Omental fat pad (tissue), 4 donors: ENCODE measurements around the gene HMG20A. TPM values are rescaled to one million over a fixed set of nuclear protein-coding genes. Genes with fewer than 3 reads are reported as not detected.

ENCODE experiments used
- ATAC-seq: fragments of 150-250 bp; one replicate; pipeline ENCODE4 v1.9.1; 2016; ENCODE audit warnings: mild to moderate bottlenecking, moderate library complexity; ENCODE audit not compliant: low FRiP score
- DNase-seq: peaks from one replicate; pipeline ENCODE4 v3.0.0-alpha.2; 2019; ENCODE audit warnings: low spot score
- CTCF ChIP-seq, 3 donors: fragments of 450-650 bp; IDR thresholded peaks; one replicate each; pipeline ENCODE4 v1.5.1; 2016 to 2017; ENCODE audit warnings: antibody characterized with exemption in 3 of 3, mild to moderate bottlenecking in 3 of 3, moderate library complexity in 2 of 3
- total RNA-seq, 4 donors: library from RNA; depleted of rRNA; stranded (reverse); fragments of >200 nt; gene quantifications; one replicate each; pipeline ENCODE4 v1.1.0, GENCODE V29; 2016

The HMG20A gene
- total RNA-seq, 4 donors from 2014 or later: 20.2 to 58.3 (median 31.2) TPM

- no peak for DNase-seq
- no peak for ATAC-seq
Observed at GRCh38 chr15:77532067-77532710, 111.5 kb downstream of the HMG20A start.

GRCh38 chr15:77532846-77533245, 112.2 kb downstream of the HMG20A start:
- TF ChIP-seq CTCF (IDR thresholded peaks at IDR 0.05): no peak
- ATAC-seq (no peak), DNase-seq (no peak)

More at GRCh38 chr15:77532067-77532710, 111.5 kb downstream of the HMG20A start:
- no peak for TF ChIP-seq CTCF (IDR thresholded peaks at IDR 0.05)

- no peak for TF ChIP-seq CTCF (IDR thresholded peaks at IDR 0.05)
- DNase-seq: no peak
- no peak for ATAC-seq
Observed at GRCh38 chr15:77533578-77534430, 113.1 kb downstream of the HMG20A start.

Other genes with a start within 250 kb of the HMG20A start
- gene PEAK1, start 784 bp upstream of the HMG20A start, total RNA-seq: 10 to 100 TPM; 37.8 to 75.3 (median 55.0) TPM
- 1 to 10 TPM in 2 of 4 donors, under 1 TPM in 2; 0.36 to 1.7 (median 0.69) TPM for gene LINGO1, start 212.0 kb downstream of the HMG20A start, total RNA-seq